NCI-H128 (cell line): ENCODE data around the gene MAMSTR.
"Not testable (repeated sequence)": the region's sequence is repeated elsewhere in the genome, so short reads cannot be mapped to it uniquely, and the experiment has no call there.

ENCODE experiments used
- DNase-seq: peaks from one replicate; lab custom pipeline; 2025; ENCODE audit not compliant: unreplicated experiment; lab: John Stamatoyannopoulos, UW

The MAMSTR gene

GRCh38 chr19:48719263-48720171 is at the start of gene MAMSTR:
TSS of gene MAMSTR (minus strand) at chr19:48719725. CDS start at chr19:48719031, 694 bp downstream.
- DNase-seq = no peak

- no peak for DNase-seq
Measured at GRCh38 chr19:48768994-48769713, 49.6 kb upstream of the MAMSTR start.

GRCh38 chr19:48768171-48768753 is 48.7 kb upstream of the MAMSTR start:
- not testable (repeated sequence) for DNase-seq

- DNase-seq = not testable (repeated sequence)
Measured at GRCh38 chr19:48765816-48766215, 46.3 kb upstream of the MAMSTR start.

- DNase-seq = no peak
Measured at GRCh38 chr19:48760504-48761205, 41.1 kb upstream of the MAMSTR start.

- no peak for DNase-seq
Measured at GRCh38 chr19:48757741-48758144, 38.2 kb upstream of the MAMSTR start.

GRCh38 chr19:48757089-48757675 is 37.7 kb upstream of the MAMSTR start:
- DNase-seq = no peak

GRCh38 chr19:48756686-48757085 is 37.2 kb upstream of the MAMSTR start:
- DNase-seq = no peak

GRCh38 chr19:48756212-48756611 is 36.7 kb upstream of the MAMSTR start:
- no peak for DNase-seq

- DNase-seq = no peak
Measured at GRCh38 chr19:48755787-48756186, 36.3 kb upstream of the MAMSTR start.

GRCh38 chr19:48755084-48755641 is 35.6 kb upstream of the MAMSTR start, which contains the start of gene FGF21:
TSS of gene FGF21 (plus strand) at chr19:48755524. CDS start at chr19:48756237, 713 bp downstream.
- DNase-seq = no peak

- DNase-seq = peak; percentile 94
Measured at GRCh38 chr19:48752496-48753365, 33.2 kb upstream of the MAMSTR start, which contains the start of gene FUT1. TSS of gene FUT1 (minus strand) at chr19:48752641. CDS start at chr19:48751281, 1,360 bp downstream.

GRCh38 chr19:48751845-48752495 is 32.4 kb upstream of the MAMSTR start:
- no peak for DNase-seq

- DNase-seq = no peak
Measured at GRCh38 chr19:48750771-48751504, 31.4 kb upstream of the MAMSTR start.

- no peak for DNase-seq
Measured at GRCh38 chr19:48750351-48750750, 30.8 kb upstream of the MAMSTR start.

- DNase-seq = no peak
Measured at GRCh38 chr19:48749571-48750198, 30.2 kb upstream of the MAMSTR start.

- no peak for DNase-seq
Measured at GRCh38 chr19:48746738-48747575, 27.4 kb upstream of the MAMSTR start, which contains the start of gene IZUMO1. TSS of gene IZUMO1 (minus strand) at chr19:48746909. CDS start at chr19:48745859, 1,050 bp downstream.
